HG03342 (cell line): Measurements from ENCODE around the gene RPUSD4.

Experiments
- ATAC-seq: cut with Tn5 transposase; IDR thresholded peaks from one replicate; pipeline ENCODE4 v1.9.1; 2021; ENCODE audit warnings: mild to moderate bottlenecking, moderate library complexity; ENCODE audit not compliant: unreplicated experiment

RPUSD4 gene

GRCh38 chr11:126185259-126186024 lies 26.0 kb downstream of the RPUSD4 start:
- ATAC-seq = no peak

GRCh38 chr11:126182787-126183445 lies 28.5 kb downstream of the RPUSD4 start:
- no peak for ATAC-seq

- no peak for ATAC-seq
These were observed 29.3 kb downstream of the RPUSD4 start for GRCh38 chr11:126181939-126182730.

GRCh38 chr11:126176853-126177470 lies 34.5 kb downstream of the RPUSD4 start:
- ATAC-seq = no peak

- ATAC-seq = no peak
These were observed 36.1 kb downstream of the RPUSD4 start for GRCh38 chr11:126175393-126175792.

- ATAC-seq = no peak
These were observed 36.6 kb downstream of the RPUSD4 start for GRCh38 chr11:126174816-126175215.

GRCh38 chr11:126173257-126173656 lies 38.2 kb downstream of the RPUSD4 start:
- no peak for ATAC-seq

- no peak for ATAC-seq
These were observed 38.8 kb downstream of the RPUSD4 start for GRCh38 chr11:126172596-126173038.

GRCh38 chr11:126169291-126169690 lies 42.2 kb downstream of the RPUSD4 start:
- ATAC-seq = no peak

- no peak for ATAC-seq
These were observed 44.0 kb downstream of the RPUSD4 start for GRCh38 chr11:126167488-126167887.

- no peak for ATAC-seq
These were observed 45.0 kb downstream of the RPUSD4 start for GRCh38 chr11:126166413-126166812.

- no peak for ATAC-seq
These were observed 45.7 kb downstream of the RPUSD4 start for GRCh38 chr11:126165757-126166156.

- no peak for ATAC-seq
These were observed 46.1 kb downstream of the RPUSD4 start for GRCh38 chr11:126165311-126165720.

GRCh38 chr11:126164781-126165180 lies 46.7 kb downstream of the RPUSD4 start:
- no peak for ATAC-seq

- ATAC-seq = no peak
These were observed 47.7 kb downstream of the RPUSD4 start for GRCh38 chr11:126163779-126164178.

- no peak for ATAC-seq
These were observed 48.3 kb downstream of the RPUSD4 start for GRCh38 chr11:126163074-126163700.

GRCh38 chr11:126162306-126163030 lies 49.0 kb downstream of the RPUSD4 start:
- no peak for ATAC-seq

GRCh38 chr11:126161023-126161391 lies 50.4 kb downstream of the RPUSD4 start:
- ATAC-seq = no peak

GRCh38 chr11:126160345-126161022 lies 51.0 kb downstream of the RPUSD4 start:
- ATAC-seq = no peak
